Fibroblast of mammary gland (primary cell): Measurements from ENCODE around the gene GPR107.

Source experiments
- DNase-seq: peaks from one replicate; pipeline ENCODE4 v3.0.0-alpha.2; 2010; ENCODE audit warnings: low read depth
- H3K4me3 ChIP-seq: 2 replicates; pipeline ENCODE4 v1.5.1; 2011; ENCODE audit warnings: low read depth, mild to moderate bottlenecking, low read length, moderate library complexity; ENCODE audit not compliant: control insufficient read depth
- CTCF ChIP-seq: conservative IDR thresholded peaks from 2 replicates; pipeline ENCODE4 v1.5.1; 2011; ENCODE audit warnings: low read depth, low read length, inconsistent platforms; ENCODE audit not compliant: control insufficient read depth, insufficient read depth

The GPR107 gene

GRCh38 chr9:130072515-130073235 lies 19.0 kb downstream of the GPR107 start:
- TF ChIP-seq CTCF: no peak
- H3K4me3 ChIP-seq: no peak overlapping the region
- DNase-seq: no peak

GRCh38 chr9:130073373-130073772 lies 19.7 kb downstream of the GPR107 start:
- DNase-seq: peak; percentile 18
- H3K4me3 ChIP-seq: no peak overlapping the region
- no peak for TF ChIP-seq CTCF

- no peak for TF ChIP-seq CTCF
- DNase-seq: no peak
- no peak overlapping the region for H3K4me3 ChIP-seq
These were observed 24.8 kb downstream of the GPR107 start for GRCh38 chr9:130078547-130078946.

GRCh38 chr9:130084337-130084736 lies 30.6 kb downstream of the GPR107 start:
- TF ChIP-seq CTCF: no peak
- no peak overlapping the region for H3K4me3 ChIP-seq
- no peak for DNase-seq

GRCh38 chr9:130088051-130088450 lies 34.3 kb downstream of the GPR107 start:
- no peak for DNase-seq
- no peak for TF ChIP-seq CTCF
- no peak overlapping the region for H3K4me3 ChIP-seq

GRCh38 chr9:130089141-130089540 lies 35.4 kb downstream of the GPR107 start:
- H3K4me3 ChIP-seq: no peak overlapping the region
- DNase-seq: no peak
- TF ChIP-seq CTCF: no peak
